ENCODE results near the gene MCU.
A peak's percentile ranks its signal among the peaks of the same experiment; 100 is the strongest.

The MCU gene

GRCh38 chr10:72810976-72811375 lies 119.0 kb downstream of the MCU start:
- DNase-seq: no peak

GRCh38 chr10:72812415-72812752 lies 120.4 kb downstream of the MCU start:
- no peak for DNase-seq

GRCh38 chr10:72812753-72813430 lies 120.9 kb downstream of the MCU start:
- DNase-seq: no peak

- DNase-seq: no peak
Measured at GRCh38 chr10:72814099-72814790, 122.3 kb downstream of the MCU start.

- no peak for DNase-seq
Measured at GRCh38 chr10:72816565-72816964, 124.6 kb downstream of the MCU start.

- DNase-seq: no peak
Measured at GRCh38 chr10:72818076-72818475, 126.1 kb downstream of the MCU start.

- no peak for DNase-seq
Measured at GRCh38 chr10:72819053-72819452, 127.1 kb downstream of the MCU start.

- no peak for DNase-seq
Measured at GRCh38 chr10:72821606-72822005, 129.7 kb downstream of the MCU start.

- DNase-seq: no peak
Measured at GRCh38 chr10:72822342-72822986, 130.5 kb downstream of the MCU start.

- no peak for DNase-seq
Measured at GRCh38 chr10:72825163-72825562, 133.2 kb downstream of the MCU start.

- DNase-seq: no peak
Measured at GRCh38 chr10:72826346-72826745, 134.4 kb downstream of the MCU start.

GRCh38 chr10:72828294-72828693 lies 136.4 kb downstream of the MCU start:
- DNase-seq: no peak

GRCh38 chr10:72830625-72831024 lies 138.7 kb downstream of the MCU start:
- DNase-seq: no peak

GRCh38 chr10:72831696-72832409 lies 139.9 kb downstream of the MCU start:
- DNase-seq: no peak

- DNase-seq: no peak
Measured at GRCh38 chr10:72832701-72833100, 140.8 kb downstream of the MCU start.

GRCh38 chr10:72834183-72834825 lies 142.4 kb downstream of the MCU start:
- peak; percentile 58 for DNase-seq

GRCh38 chr10:72840319-72840718 lies 148.4 kb downstream of the MCU start:
- DNase-seq: no peak

GRCh38 chr10:72841487-72841886 lies 149.5 kb downstream of the MCU start:
- DNase-seq: no peak

- DNase-seq: no peak
Measured at GRCh38 chr10:72842164-72842563, 150.2 kb downstream of the MCU start.

- DNase-seq: no peak
Measured at GRCh38 chr10:72846238-72846637, 154.3 kb downstream of the MCU start.

GRCh38 chr10:72847681-72848080 lies 155.7 kb downstream of the MCU start:
- DNase-seq: no peak

GRCh38 chr10:72850861-72851260 lies 158.9 kb downstream of the MCU start:
- DNase-seq: no peak

- no peak for DNase-seq
Measured at GRCh38 chr10:72851509-72851908, 159.6 kb downstream of the MCU start.

Measured in NCI-H1092 treated with DMSO at 0.1 percent for 48 hours (cell line).